A375 (cell line): Measurements from ENCODE around the gene EPS8L2. TPM values are rescaled to one million over a fixed set of nuclear protein-coding genes. Genes with fewer than 3 reads are reported as not detected.

Experiments
- total RNA-seq: library from RNA; depleted of rRNA; stranded (reverse); fragments of >200 nt; shearing (Covaris generic); gene quantifications from 2 replicates; pipeline ENCODE4 v1.2.3, GENCODE V29; 2014; rRNA removed

Gene EPS8L2
- total RNA-seq, result 30.5 and 31.8 TPM in 2 replicates

DNA sequence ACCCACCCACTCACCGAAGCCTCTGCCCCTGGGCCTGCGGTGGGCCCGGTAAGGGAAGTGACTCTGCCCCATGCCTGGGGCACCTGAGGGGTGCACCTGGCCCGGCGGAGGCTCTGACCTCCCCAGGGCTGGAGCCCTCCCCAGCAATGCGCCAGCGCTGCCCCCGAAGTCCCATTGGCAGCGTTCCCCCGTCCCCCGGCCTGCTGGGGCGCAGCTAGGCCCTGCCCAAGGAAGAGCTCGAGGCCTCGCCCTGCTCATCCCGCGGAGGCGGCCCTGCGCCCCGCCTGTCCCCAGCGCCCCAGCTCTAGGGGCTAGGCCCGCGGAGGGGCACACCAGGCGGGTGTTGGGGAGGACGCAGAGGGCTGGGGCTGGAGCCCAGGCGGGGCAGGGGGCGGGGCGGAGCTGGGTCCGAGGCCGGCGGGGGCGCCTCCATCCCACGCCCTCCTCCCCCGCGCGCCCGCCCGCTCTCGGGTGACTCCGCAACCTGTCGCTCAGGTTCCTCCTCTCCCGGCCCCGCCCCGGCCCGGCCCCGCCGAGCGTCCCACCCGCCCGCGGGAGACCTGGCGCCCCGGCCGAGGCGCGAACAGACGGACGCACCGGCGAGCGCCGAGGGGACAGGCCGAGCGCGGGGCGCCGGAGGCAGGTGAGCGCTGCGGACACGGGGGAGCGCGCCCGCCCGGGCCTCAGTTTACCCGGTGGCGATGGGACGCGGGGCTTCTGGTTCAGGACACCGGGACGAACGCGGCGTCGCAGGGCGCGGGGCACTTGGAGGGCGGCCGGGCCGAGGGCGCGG is at the start of gene EPS8L2:
Gene EPS8L2 (plus strand): TSS at position 586 of the 793 bp plus-strand sequence. CDS start 3,177 bp downstream, outside the sequence.

DNA sequence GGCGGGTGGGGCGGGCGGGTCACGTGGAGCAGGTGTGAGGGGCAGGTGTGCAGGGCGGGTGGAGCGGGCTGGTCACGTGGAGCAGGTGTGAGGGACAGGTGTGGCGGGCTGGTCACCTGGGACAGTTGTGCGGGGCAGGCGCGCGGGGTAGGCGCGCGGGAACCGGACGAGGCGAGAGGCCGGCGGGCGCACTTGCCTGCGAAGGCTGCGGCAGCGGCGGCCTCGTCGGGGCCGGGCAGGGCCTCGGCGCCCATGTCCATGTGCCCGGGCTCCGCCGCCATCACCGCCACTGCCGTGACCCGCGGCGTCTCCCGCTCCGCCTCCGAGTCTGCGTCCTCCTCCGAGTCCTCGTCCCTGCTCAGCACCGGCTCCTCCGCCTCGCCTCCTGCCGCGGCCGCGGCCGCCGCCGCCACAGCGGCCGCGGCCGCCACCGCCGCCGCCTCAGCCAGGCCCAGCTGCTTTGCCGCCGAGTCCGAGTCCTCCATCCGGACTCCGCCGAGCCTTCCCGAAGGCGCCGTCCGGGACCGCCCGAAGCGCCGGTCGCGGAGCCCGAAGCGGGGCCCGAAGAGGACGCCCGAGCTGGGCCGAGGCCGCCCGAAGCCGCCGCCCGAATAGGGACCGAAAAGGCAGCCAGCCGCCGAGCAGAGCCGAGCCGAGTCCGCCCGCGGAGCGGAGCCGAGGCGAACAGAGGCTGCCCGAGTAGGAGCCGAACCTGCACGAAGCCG is 11.3 kb upstream of the EPS8L2 start, which contains the start of gene DEAF1:
Gene DEAF1 (minus strand): TSS at position 660 of the 725 bp plus-strand sequence. CDS start 175 bp downstream, at position 485.

DNA sequence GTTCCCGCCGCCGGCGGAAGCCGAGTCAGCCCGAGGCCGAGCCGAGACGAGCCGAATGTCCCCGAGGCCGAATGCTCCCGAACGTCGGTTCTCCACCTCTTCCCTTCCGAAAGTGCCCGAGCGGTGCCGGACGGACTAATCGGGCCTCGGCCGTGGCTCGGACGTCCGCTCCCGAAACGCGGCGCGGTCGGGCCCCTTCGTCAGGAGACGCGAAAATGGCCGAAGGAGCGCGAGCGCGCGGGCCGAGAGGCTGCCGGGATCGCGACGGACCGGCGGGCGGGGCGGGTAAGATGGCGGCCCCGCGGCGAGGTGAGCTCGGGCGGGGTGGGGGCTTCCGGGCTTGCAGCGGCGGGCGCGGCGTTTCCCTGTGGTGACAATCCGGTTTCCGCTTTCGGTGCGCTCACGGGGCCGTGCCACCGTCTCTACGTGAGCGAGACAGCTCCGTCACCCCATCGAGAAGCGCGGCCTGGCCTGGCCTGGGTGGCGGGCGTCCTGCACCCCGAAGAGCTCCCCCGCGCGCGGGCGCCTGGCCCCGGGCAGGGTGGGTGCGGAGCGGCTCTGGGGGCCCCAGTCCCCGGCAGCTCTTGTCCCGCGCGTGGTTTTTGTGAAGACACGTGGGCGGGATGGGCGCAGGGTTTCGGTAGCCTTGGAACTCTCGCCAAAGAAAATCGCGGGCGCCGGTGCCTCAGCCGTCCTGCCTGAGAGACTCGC is 10.3 kb upstream of the EPS8L2 start, which contains the start of gene TMEM80:
Gene TMEM80 (plus strand): TSS at position 279 of the 711 bp plus-strand sequence. CDS start 12 bp downstream, at position 291.

DNA sequence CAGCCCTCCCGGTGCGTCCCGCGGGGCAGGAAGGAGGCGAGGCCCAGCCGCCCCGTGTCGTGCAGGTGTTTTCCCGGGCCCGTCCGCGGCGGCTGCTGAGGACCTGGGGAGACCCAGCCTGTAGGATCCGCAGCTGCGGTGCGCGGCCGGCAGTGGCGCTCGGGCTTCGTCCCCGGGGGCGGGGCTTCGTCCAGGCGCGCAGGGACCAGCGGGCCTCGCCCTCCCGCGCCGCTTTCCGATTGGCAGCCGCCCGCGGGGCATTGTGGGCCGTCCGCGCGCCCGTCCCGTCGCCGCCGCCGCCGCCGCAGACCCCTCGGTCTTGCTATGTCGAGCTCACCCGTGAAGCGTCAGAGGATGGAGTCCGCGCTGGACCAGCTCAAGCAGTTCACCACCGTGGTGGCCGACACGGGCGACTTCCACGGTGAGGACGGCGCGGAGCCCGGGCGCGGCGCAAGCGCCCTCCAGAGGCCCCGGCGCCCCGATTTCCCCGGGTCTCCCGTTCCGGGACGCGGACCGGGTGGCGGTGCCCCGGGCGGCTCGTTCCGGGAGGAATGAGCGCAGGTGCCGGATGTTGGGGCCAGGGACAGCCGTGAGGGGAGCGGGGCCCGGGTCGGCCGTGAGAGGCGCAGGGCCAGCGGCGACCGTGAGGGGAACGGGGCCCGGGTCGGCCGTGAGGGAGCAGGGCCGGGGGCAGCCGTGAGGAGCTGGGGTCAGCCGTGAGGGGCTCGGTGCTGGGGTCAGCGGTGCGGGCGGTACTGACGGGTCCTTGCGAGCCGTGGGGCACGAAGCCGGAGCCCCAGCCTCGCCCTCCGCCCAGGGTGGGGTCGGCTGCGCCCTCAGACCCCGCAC is 41.4 kb downstream of the EPS8L2 start, which contains the start of gene TALDO1:
Gene TALDO1 (plus strand): TSS at position 307 of the 849 bp plus-strand sequence. CDS start 18 bp downstream, at position 325.

Other genes starting within 250 kb of the EPS8L2 start
- gene RNH1, start 199.0 kb upstream of the EPS8L2 start, total RNA-seq, result 165 and 173 TPM in 2 replicates
- 84.1 and 89.3 TPM in 2 replicates for gene HRAS, start 170.7 kb upstream of the EPS8L2 start, total RNA-seq
- 2.8 TPM in 2 replicates for gene LRRC56, start 168.7 kb upstream of the EPS8L2 start, total RNA-seq
- gene LMNTD2, start 145.5 kb upstream of the EPS8L2 start, total RNA-seq, result 2.3 and 3.5 TPM in 2 replicates
- gene RASSF7, start 145.3 kb upstream of the EPS8L2 start, total RNA-seq, result 19.1 and 21.2 TPM in 2 replicates
- gene PHRF1, start 129.8 kb upstream of the EPS8L2 start, total RNA-seq, result 29.5 and 31.6 TPM in 2 replicates
- 8.1 and 10.7 TPM in 2 replicates for gene IRF7, start 90.3 kb upstream of the EPS8L2 start, total RNA-seq
- not detected in 2 replicates for gene CDHR5, start 81.3 kb upstream of the EPS8L2 start, total RNA-seq
- not detected in 2 replicates for gene SCT, start 79.0 kb upstream of the EPS8L2 start, total RNA-seq
- 0.19 TPM in 1 of 2 replicates, not detected in the other for gene DRD4, start 69.0 kb upstream of the EPS8L2 start, total RNA-seq
- gene DEAF1, start 11.0 kb upstream of the EPS8L2 start, total RNA-seq, result 43.5 and 45.1 TPM in 2 replicates
- gene TMEM80, start 10.4 kb upstream of the EPS8L2 start, total RNA-seq, result 14.2 and 18.2 TPM in 2 replicates
- 109 and 117 TPM in 2 replicates for gene TALDO1, start 41.2 kb downstream of the EPS8L2 start, total RNA-seq
- 24.0 and 30.7 TPM in 2 replicates for gene GATD1, start 71.3 kb downstream of the EPS8L2 start, total RNA-seq
- gene CEND1, start 83.9 kb downstream of the EPS8L2 start, total RNA-seq, result 2.1 and 3.8 TPM in 2 replicates
- 39.2 and 39.5 TPM in 2 replicates for gene SLC25A22, start 92.0 kb downstream of the EPS8L2 start, total RNA-seq
- 10.0 and 11.3 TPM in 2 replicates for gene PIDD1, start 99.0 kb downstream of the EPS8L2 start, total RNA-seq
- 1,005 and 1,072 TPM in 2 replicates for gene RPLP2, start 103.7 kb downstream of the EPS8L2 start, total RNA-seq
- gene PNPLA2, start 112.7 kb downstream of the EPS8L2 start, total RNA-seq, result 42.8 and 50.9 TPM in 2 replicates
- gene CRACR2B, start 121.7 kb downstream of the EPS8L2 start, total RNA-seq, result 0.04 and 0.11 TPM in 2 replicates
- 225 and 229 TPM in 2 replicates for gene CD151, start 126.7 kb downstream of the EPS8L2 start, total RNA-seq
- gene POLR2L, start 136.3 kb downstream of the EPS8L2 start, total RNA-seq, result 380 and 388 TPM in 2 replicates
- 130 and 143 TPM in 2 replicates for gene TSPAN4, start 136.6 kb downstream of the EPS8L2 start, total RNA-seq
- gene CHID1, start 204.6 kb downstream of the EPS8L2 start, total RNA-seq, result 29.1 and 33.9 TPM in 2 replicates
- gene AP2A2, start 219.6 kb downstream of the EPS8L2 start, total RNA-seq, result 15.7 and 17.7 TPM in 2 replicates